CD8-positive, alpha-beta memory T cell (primary cell): ENCODE data around the gene PCK2. TPM values are rescaled to one million over a fixed set of nuclear protein-coding genes. Genes with fewer than 3 reads are reported as not detected.

ENCODE experiments used
- CTCF ChIA-PET: fragments of 350-600 bp; sonication (Branson Sonifier 250); formaldehyde crosslinking; loops from one replicate; lab custom pipeline; 2021; ENCODE audit warnings: antibody characterized with exemption; lab: Charles Lee
- POLR2A ChIA-PET: fragments of 350-600 bp; sonication (Branson Sonifier 250); formaldehyde crosslinking; loops from one replicate; lab custom pipeline; 2021; ENCODE audit warnings: antibody characterized with exemption; lab: Charles Lee
- DNase-seq, 5 donors: peaks; one replicate each; pipeline versions ENCODE4 v3.0.0 to v3.0.0-alpha.2; 2020 to 2022; ENCODE audit warnings: mixed read lengths in 1 of 5
- H3K27ac ChIP-seq: one replicate; pipeline ENCODE4 v1.7.0; 2013; ENCODE audit warnings: low read depth, mild to moderate bottlenecking, low read length, moderate library complexity
- H3K27me3 ChIP-seq: 2 replicates; pipeline ENCODE4 v1.7.0; 2013; ENCODE audit warnings: low read length, mild to moderate bottlenecking; ENCODE audit not compliant: insufficient read depth, poor library complexity, severe bottlenecking
- H3K36me3 ChIP-seq: 2 replicates; pipeline ENCODE4 v1.7.0; 2013; ENCODE audit warnings: mild to moderate bottlenecking, low read length, moderate library complexity; ENCODE audit not compliant: insufficient read depth
- H3K4me1 ChIP-seq: 2 replicates; pipeline ENCODE4 v1.7.0; 2013; ENCODE audit warnings: mild to moderate bottlenecking, low read length, moderate library complexity; ENCODE audit not compliant: insufficient read depth
- H3K4me3 ChIP-seq: 2 replicates; pipeline ENCODE4 v1.7.0; 2013; ENCODE audit warnings: mild to moderate bottlenecking, low read length
- H3K9me3 ChIP-seq: 2 replicates; pipeline ENCODE4 v1.7.0; 2013; ENCODE audit warnings: mild to moderate bottlenecking, low read length
- H3K27ac Mint-ChIP-seq, 8 donors: one replicate each; pipeline ENCODE4 v1.8.0; 2020 to 2021; ENCODE audit warnings: mixed read lengths in 8 of 8, mild to moderate bottlenecking in 6 of 8, inconsistent platforms in 3 of 8, moderate library complexity in 3 of 8
- H3K27me3 Mint-ChIP-seq, 2 donors: one replicate each; pipeline ENCODE4 v1.8.0; 2020 to 2021; ENCODE audit warnings: mixed read lengths in 2 of 2, mild to moderate bottlenecking in 1 of 2, moderate library complexity in 1 of 2
- H3K36me3 Mint-ChIP-seq, 3 donors: one replicate each; pipeline ENCODE4 v1.8.0; 2020 to 2021; ENCODE audit warnings: mixed read lengths in 3 of 3, inconsistent platforms in 1 of 3, mild to moderate bottlenecking in 1 of 3
- H3K4me1 Mint-ChIP-seq, 3 donors: one replicate each; pipeline ENCODE4 v1.8.0; 2020 to 2021; ENCODE audit warnings: mixed read lengths in 3 of 3, inconsistent platforms in 1 of 3, mild to moderate bottlenecking in 1 of 3
- H3K4me3 Mint-ChIP-seq, 7 donors: one replicate each; pipeline ENCODE4 v1.8.0; 2020 to 2021; ENCODE audit warnings: mixed read lengths in 7 of 7, mild to moderate bottlenecking in 6 of 7, moderate library complexity in 4 of 7, inconsistent platforms in 2 of 7
- H3K9me3 Mint-ChIP-seq, 5 donors: one replicate each; pipeline ENCODE4 v1.8.0; 2020 to 2022; ENCODE audit warnings: mixed read lengths in 5 of 5, mild to moderate bottlenecking in 3 of 5, moderate library complexity in 2 of 5, inconsistent platforms in 1 of 5
- polyA plus RNA-seq: library from polyadenylated mRNA; unstranded; fragments of 300-500 nt; fragmentation: Illumina TruSeq; gene quantifications from one replicate; pipeline ENCODE4 v1.2.3, GENCODE V29; 2021
- total RNA-seq, 2 experiments: library from RNA; stranded (reverse); gene quantifications; one replicate each; pipeline ENCODE4 v1.2.3, GENCODE V29; 2021

The PCK2 gene
- total and polyA plus RNA-seq, 3 experiments from 2014 or later = 16.9 to 88.3 (median 79.6) TPM

DNA sequence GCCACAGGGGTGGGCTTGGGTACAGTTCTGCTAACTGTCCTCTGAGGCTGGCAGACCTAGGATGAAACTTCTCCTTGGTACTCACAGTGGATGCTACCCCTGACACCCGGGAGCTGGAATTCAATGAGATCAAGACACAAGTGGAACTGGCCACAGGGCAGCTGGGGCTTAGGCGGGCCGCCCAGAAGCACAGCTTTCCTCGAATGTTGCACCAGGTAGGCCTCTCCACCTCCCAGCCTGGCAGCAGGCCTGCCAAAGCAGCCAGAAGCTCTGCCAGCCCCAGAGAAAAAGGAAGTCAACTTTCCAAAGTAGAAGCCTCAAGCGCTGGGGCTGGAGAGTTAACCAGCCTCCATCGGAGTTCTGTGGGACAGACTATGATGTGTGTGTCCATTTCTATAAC is 23.1 kb downstream of the PCK2 start:
- Mint-ChIP-seq H3K27me3 (peaks cover 0 to 5% of the 10 kb centered on the region in 2 donors), H3K4me1 (peaks cover 30 to 37% (median 33%) of the 10 kb centered on the region in 3 donors), H3K36me3 (peaks cover 5 to 70% (median 22%) of the 10 kb centered on the region in 3 donors), H3K9me3 (no peaks in the 10 kb centered on the region), H3K27ac (peak overlapping the region in 1 of 8 donors; percentile 36), H3K4me3 (peak overlapping the region in 1 of 7 donors; percentile 49)
- H3K36me3 ChIP-seq = peaks cover 45% of the 10 kb centered on the region
- H3K27me3 ChIP-seq = no peaks in the 10 kb centered on the region
- H3K9me3 ChIP-seq = no peaks in the 10 kb centered on the region
- POLR2A ChIA-PET = interaction anchor here (1.1 to 4.6 kb wide), 2 partner anchors 15 to 20 kb away, joined by 4 to 58 read pairs; partner anchors contain the start of gene PSME1
- no peak overlapping the region for H3K4me3 ChIP-seq
- peaks cover 28% of the 10 kb centered on the region for H3K4me1 ChIP-seq
- DNase-seq = no peak
- H3K27ac ChIP-seq = no peak overlapping the region
- CTCF ChIA-PET = interaction anchor here (1.2 to 4.4 kb wide), 7 partner anchors 8 to 44 kb away, joined by 4 to 34 read pairs (median 9); partner anchors contain the start of genes EMC9, IRF9, PSME1 and PSME2

DNA sequence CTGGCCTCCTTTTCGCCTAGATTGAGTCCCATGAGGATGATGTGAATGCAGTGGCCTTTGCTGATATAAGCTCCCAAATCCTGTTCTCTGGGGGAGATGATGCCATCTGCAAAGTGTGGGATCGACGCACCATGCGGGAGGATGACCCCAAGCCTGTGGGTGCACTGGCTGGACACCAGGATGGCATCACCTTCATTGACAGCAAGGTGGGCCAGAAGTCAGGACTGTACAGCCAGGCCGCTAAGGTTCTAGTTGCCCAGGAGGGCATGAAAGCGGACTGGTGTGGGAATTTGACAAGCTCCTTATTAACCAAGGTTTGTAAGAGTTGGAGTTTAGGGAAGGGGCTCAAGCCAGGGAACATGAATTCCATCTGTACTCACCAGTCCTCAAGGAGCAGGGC is 25.6 kb downstream of the PCK2 start:
- Histone ChIP-seq H3K4me3 (no peak overlapping the region), H3K27me3 (no peaks in the 10 kb centered on the region), H3K4me1 (peaks cover 24% of the 10 kb centered on the region), H3K9me3 (no peaks in the 10 kb centered on the region), H3K36me3 (peaks cover 61% of the 10 kb centered on the region), H3K27ac (no peak overlapping the region)
- Mint-ChIP-seq H3K4me3 (peak overlapping the region in 1 of 7 donors; percentile 44), H3K9me3 (no peaks in the 10 kb centered on the region), H3K27ac (peak overlapping the region in 1 of 8 donors; percentile 46), H3K4me1 (peaks cover 27 to 37% (median 29%) of the 10 kb centered on the region in 3 donors), H3K27me3 (peaks cover 0 to 4% of the 10 kb centered on the region in 2 donors), H3K36me3 (peaks cover 5 to 84% (median 25%) of the 10 kb centered on the region in 3 donors)
- ChIA-PET POLR2A (no interaction called here), CTCF (interaction anchor here (1.3 to 2.4 kb wide), 3 partner anchors 27 to 214 kb away, joined by 3 to 13 read pairs (median 4); partner anchors contain the start of genes IRF9, PSME2 and RNF31)
- DNase-seq = no peak

DNA sequence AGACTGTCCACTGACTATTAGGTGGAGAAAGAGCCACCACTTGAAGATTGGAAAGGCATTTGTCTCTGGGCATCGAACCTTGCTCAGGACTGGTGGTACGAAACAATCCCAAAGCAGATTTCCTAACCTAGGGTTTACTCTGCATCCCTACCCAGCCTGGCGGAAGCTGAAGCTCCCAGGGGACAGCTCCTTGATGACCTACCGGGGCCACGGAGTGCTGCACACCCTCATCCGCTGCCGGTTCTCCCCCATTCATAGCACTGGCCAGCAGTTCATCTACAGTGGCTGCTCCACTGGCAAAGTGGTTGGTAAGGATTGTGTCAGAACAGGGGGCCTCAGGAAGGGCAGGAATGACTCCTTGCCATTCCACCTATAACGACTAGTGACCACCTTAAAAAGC is 27.1 kb downstream of the PCK2 start:
- Histone ChIP-seq H3K4me3 (no peak overlapping the region), H3K27me3 (no peaks in the 10 kb centered on the region), H3K9me3 (no peaks in the 10 kb centered on the region), H3K4me1 (peaks cover 14% of the 10 kb centered on the region), H3K36me3 (peaks cover 61% of the 10 kb centered on the region), H3K27ac (no peak overlapping the region)
- Mint-ChIP-seq H3K36me3 (peaks cover 5 to 78% (median 27%) of the 10 kb centered on the region in 3 donors), H3K27ac (no peak overlapping the region), H3K4me3 (no peak overlapping the region), H3K9me3 (no peaks in the 10 kb centered on the region), H3K27me3 (no peaks in the 10 kb centered on the region), H3K4me1 (peaks cover 14 to 23% (median 17%) of the 10 kb centered on the region in 3 donors)
- CTCF ChIA-PET = no interaction called here
- POLR2A ChIA-PET = no interaction called here
- no peak for DNase-seq

DNA sequence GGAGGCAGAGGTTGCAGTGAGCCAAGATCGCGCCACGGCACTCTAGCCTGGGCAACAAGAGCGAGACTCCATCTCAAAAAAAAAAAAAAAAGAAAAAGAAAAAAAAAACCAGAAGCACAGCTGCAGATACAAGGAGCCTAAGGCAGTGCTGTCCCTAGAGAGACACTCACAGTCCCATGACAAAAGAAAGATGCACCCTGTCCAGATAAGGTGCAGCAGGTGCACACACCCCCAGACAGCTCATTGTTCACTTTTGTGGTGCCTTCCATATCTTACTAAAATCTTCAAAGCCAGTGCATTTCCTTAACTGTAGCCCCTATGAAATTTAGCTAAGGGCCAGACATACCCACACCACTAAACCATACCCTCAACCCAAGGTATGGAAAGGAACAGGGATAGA is 28.3 kb downstream of the PCK2 start:
- no peaks in the 10 kb centered on the region for H3K9me3 ChIP-seq
- Mint-ChIP-seq H3K9me3 (no peaks in the 10 kb centered on the region), H3K27me3 (no peaks in the 10 kb centered on the region), H3K36me3 (peaks cover 5 to 67% (median 21%) of the 10 kb centered on the region in 3 donors), H3K27ac (peak overlapping the region in 1 of 8 donors; percentile 43), H3K4me3 (no peak overlapping the region), H3K4me1 (peaks cover 4 to 13% (median 7%) of the 10 kb centered on the region in 3 donors)
- peaks cover 58% of the 10 kb centered on the region for H3K36me3 ChIP-seq
- no peak overlapping the region for H3K4me3 ChIP-seq
- no peaks in the 10 kb centered on the region for H3K27me3 ChIP-seq
- no peak for DNase-seq
- peaks cover 2% of the 10 kb centered on the region for H3K4me1 ChIP-seq
- CTCF ChIA-PET = interaction anchor here (1.3 kb wide), 2 partner anchors 9 to 39 kb away, joined by 3 to 6 read pairs; partner anchors contain the start of gene IRF9
- POLR2A ChIA-PET = no interaction called here
- H3K27ac ChIP-seq = no peak overlapping the region

DNA sequence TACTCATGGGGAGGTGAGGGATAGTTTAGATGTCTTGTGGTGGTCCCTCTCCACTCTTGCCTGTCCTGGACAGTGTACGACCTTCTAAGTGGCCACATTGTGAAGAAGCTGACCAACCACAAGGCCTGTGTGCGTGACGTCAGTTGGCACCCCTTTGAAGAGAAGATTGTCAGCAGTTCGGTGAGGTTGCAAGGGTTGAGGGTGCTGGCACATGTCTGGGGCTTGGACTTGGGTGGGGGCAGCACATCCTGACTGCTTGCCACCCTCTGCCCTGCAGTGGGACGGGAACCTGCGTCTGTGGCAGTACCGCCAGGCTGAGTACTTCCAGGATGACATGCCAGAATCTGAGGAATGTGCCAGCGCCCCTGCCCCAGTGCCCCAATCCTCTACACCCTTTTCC is 28.8 kb downstream of the PCK2 start:
- H3K4me1 Mint-ChIP-seq = peaks cover 2 to 9% (median 2%) of the 10 kb centered on the region in 3 donors

DNA sequence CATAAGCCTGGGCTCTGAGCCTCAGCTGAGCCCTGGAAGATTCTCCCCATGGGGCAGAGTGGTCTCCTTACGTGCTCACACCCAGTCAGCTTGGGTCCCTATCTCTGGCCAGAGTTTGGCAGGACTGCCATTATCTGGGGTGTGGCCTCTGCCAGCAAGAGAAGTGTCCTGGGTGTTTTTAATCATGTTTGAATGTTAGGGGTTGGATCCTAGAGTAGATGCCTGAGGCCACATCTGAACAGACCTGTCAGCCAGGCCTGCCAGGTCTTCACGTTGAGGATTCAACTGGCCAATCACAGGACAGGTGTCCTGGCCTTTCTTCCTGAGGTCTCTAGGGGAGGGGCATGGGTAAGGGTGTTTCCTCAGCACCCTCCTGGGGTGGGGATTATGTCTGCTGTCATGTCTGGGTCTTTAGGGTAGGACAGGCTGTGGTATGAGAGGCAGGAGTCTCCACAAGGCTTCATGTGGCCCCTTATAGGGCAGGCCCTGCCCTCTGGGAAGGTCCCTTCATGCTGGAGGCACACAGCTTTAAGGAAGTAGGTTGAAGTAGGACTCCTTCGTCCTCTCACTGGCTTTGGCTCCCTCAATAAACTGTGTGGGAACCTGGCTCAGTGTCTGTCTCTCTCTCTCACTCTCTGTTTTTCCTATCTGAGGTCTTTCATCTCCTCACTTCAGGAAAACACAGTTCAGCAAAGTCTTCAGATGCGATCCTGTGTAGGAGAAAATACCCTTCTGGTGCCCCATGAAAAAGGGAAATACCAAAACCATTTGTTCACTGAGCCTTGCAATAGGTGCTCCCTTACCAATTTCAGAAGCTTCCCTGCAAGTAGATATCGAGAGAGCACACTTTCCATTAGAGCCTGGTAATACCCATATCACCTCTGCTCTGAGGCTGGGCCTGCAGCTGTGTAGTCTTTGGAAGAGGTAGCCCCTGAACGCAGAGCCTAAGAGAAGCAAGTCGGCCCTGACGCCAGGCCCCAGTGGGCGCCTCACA is 29.6 kb downstream of the PCK2 start:
- peaks cover 0 to under 1% (median 0%) of the 10 kb centered on the region in 3 donors for H3K4me1 Mint-ChIP-seq
- Histone ChIP-seq H3K4me1 (no peaks in the 10 kb centered on the region), H3K4me3 (no peak overlapping the region), H3K36me3 (peaks cover 45% of the 10 kb centered on the region), H3K27ac (no peak overlapping the region), H3K9me3 (no peaks in the 10 kb centered on the region), H3K27me3 (no peaks in the 10 kb centered on the region)
- H3K9me3 Mint-ChIP-seq = no peaks in the 10 kb centered on the region
- peak overlapping the region in 4 of 8 donors; percentile 29 to 46 (median 34) for H3K27ac Mint-ChIP-seq
- CTCF ChIA-PET = interaction anchor here (1.2 to 2.3 kb wide), 3 partner anchors 12 to 119 kb away, joined by 3 to 6 read pairs (median 5); partner anchors contain the start of genes IRF9, PSME1 and TINF2
- H3K36me3 Mint-ChIP-seq = peaks cover 5 to 54% (median 16%) of the 10 kb centered on the region in 3 donors
- H3K27me3 Mint-ChIP-seq = no peaks in the 10 kb centered on the region
- H3K4me3 Mint-ChIP-seq = peak overlapping the region in 1 of 7 donors; percentile 35
- no peak for DNase-seq
- POLR2A ChIA-PET = no interaction called here

More for the DNA sequence above, 28.8 kb downstream of the PCK2 start:
- H3K36me3 Mint-ChIP-seq = peaks cover 5 to 62% (median 21%) of the 10 kb centered on the region in 3 donors
- peak overlapping the region in 2 of 8 donors; percentile 34 to 63 for H3K27ac Mint-ChIP-seq
- H3K27ac ChIP-seq = no peak overlapping the region
- H3K4me3 ChIP-seq = no peak overlapping the region
- H3K27me3 ChIP-seq = no peaks in the 10 kb centered on the region
- no peak overlapping the region for H3K4me3 Mint-ChIP-seq
- no peak for DNase-seq
- H3K9me3 Mint-ChIP-seq = no peaks in the 10 kb centered on the region
- H3K36me3 ChIP-seq = peaks cover 53% of the 10 kb centered on the region
- ChIA-PET POLR2A (no interaction called here), CTCF (interaction anchor here (1.2 to 1.3 kb wide), 3 partner anchors 9 to 119 kb away, joined by 3 to 6 read pairs (median 3); partner anchors contain the start of genes IRF9 and TINF2)
- H3K4me1 ChIP-seq = no peaks in the 10 kb centered on the region
- H3K27me3 Mint-ChIP-seq = no peaks in the 10 kb centered on the region
- H3K9me3 ChIP-seq = no peaks in the 10 kb centered on the region

DNA sequence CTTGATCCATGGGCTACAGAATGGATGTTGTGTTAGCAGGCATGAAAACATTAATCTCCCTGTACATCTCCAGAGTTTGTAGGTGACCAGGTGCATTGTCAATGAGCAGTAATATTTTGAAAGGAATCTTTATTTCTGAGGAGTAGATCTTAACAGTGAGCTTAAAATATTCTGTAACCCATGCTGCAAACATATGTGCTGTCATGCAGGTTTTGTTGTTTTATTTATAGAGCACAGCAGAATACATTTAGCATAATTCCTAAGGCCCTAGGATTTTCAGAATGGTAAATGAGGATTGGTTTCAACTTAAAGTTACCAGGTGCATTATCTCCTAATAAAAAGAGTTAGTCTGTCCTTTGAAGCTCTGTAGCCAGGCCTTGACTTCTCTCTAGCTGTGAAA is 32.8 kb downstream of the PCK2 start:
- H3K27ac Mint-ChIP-seq = no peak overlapping the region
- H3K9me3 ChIP-seq = no peaks in the 10 kb centered on the region
- no peak overlapping the region for H3K27ac ChIP-seq
- H3K9me3 Mint-ChIP-seq = no peaks in the 10 kb centered on the region
- ChIA-PET POLR2A (interaction anchor here (0.5 to 2.2 kb wide), 5 partner anchors 8 to 25 kb away, joined by 4 to 9 read pairs (median 5); partner anchors contain the start of gene PSME1), CTCF (interaction anchor here (1.3 to 3.3 kb wide), 4 partner anchors 9 to 34 kb away, joined by 4 to 11 read pairs (median 5); partner anchors contain the start of genes IRF9 and PSME1)
- H3K27me3 ChIP-seq = no peaks in the 10 kb centered on the region
- H3K36me3 ChIP-seq = peaks cover 17% of the 10 kb centered on the region
- no peak overlapping the region for H3K4me3 ChIP-seq
- H3K36me3 Mint-ChIP-seq = peaks cover 0 to 31% (median 5%) of the 10 kb centered on the region in 3 donors
- H3K4me1 ChIP-seq = peaks cover 4% of the 10 kb centered on the region
- no peak for DNase-seq
- no peak overlapping the region for H3K4me3 Mint-ChIP-seq
- no peaks in the 10 kb centered on the region for H3K27me3 Mint-ChIP-seq
- H3K4me1 Mint-ChIP-seq = peaks cover 4 to 7% (median 7%) of the 10 kb centered on the region in 3 donors
